SK-N-SH (cell line): ENCODE results near the gene NRCAM. TPM values are rescaled to one million over a fixed set of nuclear protein-coding genes. Genes with fewer than 3 reads are reported as not detected.

Experiments
- CTCF ChIA-PET: fragments of 300-600, 350-600 bp; formaldehyde crosslinking; extraction: SDS; loops from one replicate; lab custom pipeline; 2021; lab: Yijun Ruan, JAX
- POLR2A ChIA-PET: fragments of 350-600 bp; sonication (Branson Sonifier 250); formaldehyde crosslinking; extraction: SDS; loops from one replicate; lab custom pipeline; 2020; ENCODE audit warnings: antibody characterized with exemption, inconsistent platforms; lab: Yijun Ruan, JAX
- DNase-seq: peaks from one replicate; pipeline ENCODE4 v3.0.0; 2012
- H2AFZ ChIP-seq: fragments of 200-600 bp; sonication (generic); 2 replicates; pipeline ENCODE4 v1.8.1; 2016; ENCODE audit warnings: antibody characterized with exemption, mild to moderate bottlenecking, low read depth
- H3F3A ChIP-seq: fragments of 200-600 bp; sonication (generic); replicated peaks from 2 replicates; pipeline ENCODE3; 2016; ENCODE audit warnings: antibody characterized with exemption, mild to moderate bottlenecking; ENCODE audit not compliant: insufficient read depth
- H3K27ac ChIP-seq, 2 experiments: fragments of 200-500 bp in 1 of 2; fragments of 200-600 bp in 1 of 2; sonication (Bioruptor generic) in 1 of 2; sonication (generic), shearing (Covaris generic) in 1 of 2; 2 replicates each; pipeline versions ENCODE4 v1.5.1 to v1.6.1; 2014 to 2016; ENCODE audit warnings: low read depth in 2 of 2, inconsistent platforms in 1 of 2, low read length in 1 of 2, mild to moderate bottlenecking in 1 of 2, mixed read lengths in 1 of 2
- H3K27me3 ChIP-seq: fragments of 200-600 bp; sonication (generic), shearing (Covaris generic); 2 replicates; pipeline ENCODE4 v1.6.1; 2016; ENCODE audit warnings: mixed run types; ENCODE audit not compliant: insufficient read depth
- H3K36me3 ChIP-seq, 2 experiments: fragments of 200-500 bp in 1 of 2; fragments of 200-600 bp in 1 of 2; sonication (Bioruptor generic) in 1 of 2; sonication (generic) in 1 of 2; replicated peaks in 1 of 2; 2 replicates each; pipeline versions ENCODE3 to v1.5.1; 2014 to 2016; ENCODE audit warnings: low read length in 1 of 2, mild to moderate bottlenecking in 1 of 2; ENCODE audit not compliant: insufficient read depth in 2 of 2, control insufficient read depth in 1 of 2
- H3K4me1 ChIP-seq, 2 experiments: fragments of 200-500 bp in 1 of 2; fragments of 200-600 bp in 1 of 2; sonication (Bioruptor generic) in 1 of 2; sonication (generic), shearing (Covaris generic) in 1 of 2; 2 replicates each; pipeline versions ENCODE4 v1.5.1 to v1.6.1; 2014 to 2016; ENCODE audit warnings: low read depth in 1 of 2, low read length in 1 of 2, mixed run types in 1 of 2; ENCODE audit not compliant: insufficient read depth in 2 of 2, control insufficient read depth in 1 of 2
- H3K4me2 ChIP-seq: fragments of 200-600 bp; sonication (generic), shearing (Covaris generic); 2 replicates; pipeline ENCODE4 v1.6.1; 2017; ENCODE audit warnings: mixed run types
- H3K4me3 ChIP-seq, 2 experiments: fragments of 200-500 bp in 1 of 2; fragments of 200-600 bp in 1 of 2; sonication (Bioruptor generic) in 1 of 2; sonication (generic), shearing (Covaris generic) in 1 of 2; 2 replicates each; pipeline versions ENCODE4 v1.5.1 to v1.8.1; 2014 to 2016; ENCODE audit warnings: low read depth in 2 of 2, inconsistent platforms in 1 of 2, low read length in 1 of 2, mild to moderate bottlenecking in 1 of 2, mixed read lengths in 1 of 2, moderate library complexity in 1 of 2
- H3K79me2 ChIP-seq: fragments of 200-600 bp; sonication (generic); 2 replicates; pipeline ENCODE4 v1.8.1; 2017; ENCODE audit warnings: mild to moderate bottlenecking; ENCODE audit not compliant: insufficient read depth
- H3K9ac ChIP-seq: fragments of 200-600 bp; sonication (generic); 2 replicates; pipeline ENCODE4 v1.6.1; 2017; ENCODE audit warnings: mixed run types
- H3K9me2 ChIP-seq: fragments of 200-600 bp; sonication (generic); 2 replicates; pipeline ENCODE4 v1.6.1; 2017; ENCODE audit warnings: mixed run types
- H3K9me3 ChIP-seq: fragments of 200-600 bp; sonication (generic); 2 replicates; pipeline ENCODE4 v1.6.1; 2017; ENCODE audit warnings: mixed run types, mild to moderate bottlenecking, moderate library complexity
- H4K20me1 ChIP-seq: fragments of 200-600 bp; sonication (generic); 2 replicates; pipeline ENCODE4 v1.6.1; 2017; ENCODE audit warnings: mild to moderate bottlenecking, mixed run types; ENCODE audit not compliant: insufficient read depth
- EP300 ChIP-seq, 2 experiments: IDR thresholded peaks; 2 replicates each; pipeline versions ENCODE4 v1.4.0 to v1.6.1; 2012; ENCODE audit warnings: borderline replicate concordance in 1 of 2, low read depth in 1 of 2, low read length in 1 of 2
- FOSL2 ChIP-seq: IDR thresholded peaks from 2 replicates; pipeline ENCODE4 v1.4.0; 2012; ENCODE audit warnings: low read depth, mild to moderate bottlenecking, moderate library complexity, borderline replicate concordance
- FOXJ3 ChIP-seq: sonication (generic); formaldehyde crosslinking; IDR thresholded peaks from 2 replicates; pipeline ENCODE4 v1.5.1; 2020; ENCODE audit warnings: mild to moderate bottlenecking, missing genetic modification reagents
- FOXM1 ChIP-seq: IDR thresholded peaks from 2 replicates; pipeline ENCODE4 v1.4.0; 2012; ENCODE audit warnings: low read depth, mild to moderate bottlenecking
- GABPA ChIP-seq: IDR thresholded peaks from 2 replicates; pipeline ENCODE4 v1.4.0; 2012; ENCODE audit warnings: low read depth, mild to moderate bottlenecking
- GATA2 ChIP-seq: sonication (generic); formaldehyde crosslinking; IDR thresholded peaks from 2 replicates; pipeline ENCODE4 v1.5.0; 2020; ENCODE audit warnings: mild to moderate bottlenecking, missing genetic modification reagents
- JUND ChIP-seq: IDR thresholded peaks from 2 replicates; pipeline ENCODE4 v1.4.0; 2012
- NFIC ChIP-seq: IDR thresholded peaks from 2 replicates; pipeline ENCODE4 v1.4.0; 2012; ENCODE audit warnings: borderline replicate concordance
- POLR2AphosphoS5 ChIP-seq: IDR thresholded peaks from 2 replicates; pipeline ENCODE4 v1.6.1; 2012; ENCODE audit warnings: low read depth, low read length
- RAD21 ChIP-seq: IDR thresholded peaks from 2 replicates; pipeline ENCODE4 v1.6.1; 2012; ENCODE audit warnings: mild to moderate bottlenecking, low read length
- RCOR1 ChIP-seq: fragments of 150-350 bp; IDR thresholded peaks from 2 replicates; pipeline ENCODE4 v1.6.1; 2017; ENCODE audit warnings: antibody characterized with exemption, low read length
- SMC3 ChIP-seq: IDR thresholded peaks from 2 replicates; pipeline ENCODE4 v1.6.1; 2012; ENCODE audit warnings: low read depth, low read length, improper control_type of control experiment
- TAF1 ChIP-seq: IDR thresholded peaks from 2 replicates; pipeline ENCODE4 v1.6.1; 2012; ENCODE audit warnings: low read depth, mild to moderate bottlenecking, low read length, moderate library complexity, borderline replicate concordance
- TEAD4 ChIP-seq: IDR thresholded peaks from 2 replicates; pipeline ENCODE4 v1.4.0; 2012; ENCODE audit warnings: mild to moderate bottlenecking, borderline replicate concordance; ENCODE audit not compliant: insufficient read depth
- WGBS: methylation state at CpG from one replicate; pipeline ENCODE4 v1.1.6; 2017; ENCODE audit warnings: low lambda C conversion rate; 5-methylcytosine and 5-hydroxymethylcytosine counted together
- polyA plus RNA-seq, 3 experiments: library from polyadenylated mRNA; depleted of rRNA; stranded (reverse); fragments of >200 nt; gene quantifications; 2 replicates each; pipeline ENCODE4 v1.2.3, GENCODE V29; 2012
- TF ChIP-seq, protein P1 (sequence below): IDR thresholded peaks from 2 replicates; pipeline ENCODE4; 2012
- TF ChIP-seq, protein P2 (sequence below): IDR thresholded peaks from 2 replicates; pipeline ENCODE4 v1.4.0; 2012; ENCODE audit warnings: low read depth, borderline replicate concordance
- TF ChIP-seq, protein P3 (sequence below): IDR thresholded peaks from 2 replicates; pipeline ENCODE4 v1.6.1; 2012; ENCODE audit warnings: mild to moderate bottlenecking, low read depth, low read length, moderate library complexity
- TF ChIP-seq, protein P4 (sequence below): fragments of 200-600 bp; sonication (generic); IDR thresholded peaks from 2 replicates; pipeline ENCODE4 v1.6.1; 2017; ENCODE audit warnings: antibody characterized with exemption, mild to moderate bottlenecking, moderate library complexity

The NRCAM gene
- polyA plus RNA-seq, 1 of the 3 experiments (the other 2 are of a cell fraction): 1.1 TPM

DNA sequence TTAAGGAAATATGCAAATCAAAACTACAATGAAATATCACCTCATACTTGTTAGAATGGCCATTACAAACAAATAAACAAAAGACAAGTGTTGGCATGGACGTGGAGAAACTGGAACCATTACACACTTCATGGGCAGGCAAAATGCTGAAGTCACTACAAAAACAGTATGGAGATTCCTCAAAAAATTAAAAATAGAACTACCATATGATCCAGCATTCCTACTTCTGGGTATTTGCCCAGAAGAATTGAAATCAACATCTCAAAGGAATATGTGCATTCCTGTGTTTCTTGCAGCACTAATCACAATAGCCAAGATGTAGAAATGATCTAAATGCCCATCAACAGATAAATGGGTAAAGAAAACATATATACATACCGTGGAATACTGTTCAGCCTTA lies 83.6 kb downstream of the NRCAM start:
- TF ChIP-seq, protein P1, sequence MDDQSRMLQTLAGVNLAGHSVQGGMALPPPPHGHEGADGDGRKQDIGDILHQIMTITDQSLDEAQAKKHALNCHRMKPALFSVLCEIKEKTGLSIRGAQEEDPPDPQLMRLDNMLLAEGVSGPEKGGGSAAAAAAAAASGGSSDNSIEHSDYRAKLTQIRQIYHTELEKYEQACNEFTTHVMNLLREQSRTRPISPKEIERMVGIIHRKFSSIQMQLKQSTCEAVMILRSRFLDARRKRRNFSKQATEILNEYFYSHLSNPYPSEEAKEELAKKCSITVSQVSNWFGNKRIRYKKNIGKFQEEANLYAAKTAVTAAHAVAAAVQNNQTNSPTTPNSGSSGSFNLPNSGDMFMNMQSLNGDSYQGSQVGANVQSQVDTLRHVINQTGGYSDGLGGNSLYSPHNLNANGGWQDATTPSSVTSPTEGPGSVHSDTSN: no peak
- TF ChIP-seq SMC3 (no peak), GABPA (no peak), FOSL2 (no peak), FOXJ3 (CRISPR knock-in tag) (no peak), RCOR1 (no peak), GATA2 (no peak), FOXM1 (no peak), TAF1 (no peak)
- DNase-seq: no peak
- Histone ChIP-seq H3K27ac (no peak overlapping the region), H3K27me3 (no peaks in the 10 kb centered on the region), H3K79me2 (no peaks in the 10 kb centered on the region), H3K4me1 (peaks cover 0 to 10% of the 10 kb centered on the region in 2 experiments; a peak in 2 of 4 replicates), H3K9ac (no peak overlapping the region), H3K9me3 (no peaks in the 10 kb centered on the region), H3F3A (no peaks in the 10 kb centered on the region), H3K36me3 (peaks cover 0 to 2% of the 10 kb centered on the region in 2 experiments), H3K9me2 (no peaks in the 10 kb centered on the region), H2AFZ (no peak overlapping the region), H4K20me1 (no peaks in the 10 kb centered on the region), H3K4me3 (no peak overlapping the region), H3K4me2 (no peak overlapping the region)
- 30% methylated on average over 2 of the region's 2 CpGs for WGBS
- POLR2A ChIA-PET: interaction anchor here (0.6 kb wide), 1 partner anchor 201 kb away, joined by 3 read pairs; no protein-coding TSS in a partner anchor
- CTCF ChIA-PET: no interaction called here

DNA sequence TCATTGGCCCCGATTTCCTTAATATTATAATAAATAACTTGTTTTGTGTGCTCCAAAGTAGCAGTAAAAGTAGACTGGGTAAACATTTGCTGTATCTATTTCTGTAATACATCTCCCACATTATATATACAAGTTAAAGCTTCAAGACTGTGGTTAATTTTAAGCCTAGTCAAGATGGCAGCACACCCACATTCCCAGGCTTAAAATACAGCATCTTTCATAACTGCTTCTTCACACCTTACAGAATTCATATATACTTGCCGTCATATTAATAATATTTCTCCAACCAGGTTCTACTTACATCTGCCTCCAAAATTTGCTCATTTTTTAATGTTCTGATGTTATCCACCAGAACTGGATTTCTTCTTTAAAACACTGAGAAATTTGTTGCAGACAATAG lies 85.6 kb downstream of the NRCAM start:
- no peak overlapping the region for H2AFZ ChIP-seq
- H3K27me3 ChIP-seq: no peaks in the 10 kb centered on the region
- H3K4me1 ChIP-seq: peaks cover 0 to 12% of the 10 kb centered on the region in 2 experiments; a peak in 2 of 4 replicates
- no peaks in the 10 kb centered on the region for H3K9me2 ChIP-seq
- H3K27ac ChIP-seq: no peak overlapping the region
- no peaks in the 10 kb centered on the region for H3K9me3 ChIP-seq
- H3K9ac ChIP-seq: no peak overlapping the region
- CTCF ChIA-PET: no interaction called here
- no peaks in the 10 kb centered on the region for H3F3A ChIP-seq
- no peak for DNase-seq
- no peaks in the 10 kb centered on the region for H3K79me2 ChIP-seq
- H3K36me3 ChIP-seq: peaks cover 0 to 2% of the 10 kb centered on the region in 2 experiments
- 73% methylated on average over 2 of the region's 2 CpGs for WGBS
- POLR2A ChIA-PET: no interaction called here
- no peak overlapping the region for H3K4me2 ChIP-seq
- no peak overlapping the region for H3K4me3 ChIP-seq
- no peaks in the 10 kb centered on the region for H4K20me1 ChIP-seq
- TF ChIP-seq RCOR1 (no peak), FOSL2 (no peak), JUND (no peak), FOXJ3 (CRISPR knock-in tag) (no peak), RAD21 (no peak), NFIC (no peak), GATA2 (no peak), POLR2AphosphoS5 (no peak), TEAD4 (no peak), EP300 (IDR thresholded peaks at IDR 0.05; ENCODE audit: borderline replicate concordance in 1 of 2, low read depth in 1 of 2, low read length in 1 of 2) (no peak), TAF1 (no peak)
- TF ChIP-seq, protein P2, sequence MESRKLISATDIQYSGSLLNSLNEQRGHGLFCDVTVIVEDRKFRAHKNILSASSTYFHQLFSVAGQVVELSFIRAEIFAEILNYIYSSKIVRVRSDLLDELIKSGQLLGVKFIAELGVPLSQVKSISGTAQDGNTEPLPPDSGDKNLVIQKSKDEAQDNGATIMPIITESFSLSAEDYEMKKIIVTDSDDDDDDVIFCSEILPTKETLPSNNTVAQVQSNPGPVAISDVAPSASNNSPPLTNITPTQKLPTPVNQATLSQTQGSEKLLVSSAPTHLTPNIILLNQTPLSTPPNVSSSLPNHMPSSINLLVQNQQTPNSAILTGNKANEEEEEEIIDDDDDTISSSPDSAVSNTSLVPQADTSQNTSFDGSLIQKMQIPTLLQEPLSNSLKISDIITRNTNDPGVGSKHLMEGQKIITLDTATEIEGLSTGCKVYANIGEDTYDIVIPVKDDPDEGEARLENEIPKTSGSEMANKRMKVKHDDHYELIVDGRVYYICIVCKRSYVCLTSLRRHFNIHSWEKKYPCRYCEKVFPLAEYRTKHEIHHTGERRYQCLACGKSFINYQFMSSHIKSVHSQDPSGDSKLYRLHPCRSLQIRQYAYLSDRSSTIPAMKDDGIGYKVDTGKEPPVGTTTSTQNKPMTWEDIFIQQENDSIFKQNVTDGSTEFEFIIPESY: no peak
- TF ChIP-seq, protein P1: no peak
- TF ChIP-seq, protein P3, sequence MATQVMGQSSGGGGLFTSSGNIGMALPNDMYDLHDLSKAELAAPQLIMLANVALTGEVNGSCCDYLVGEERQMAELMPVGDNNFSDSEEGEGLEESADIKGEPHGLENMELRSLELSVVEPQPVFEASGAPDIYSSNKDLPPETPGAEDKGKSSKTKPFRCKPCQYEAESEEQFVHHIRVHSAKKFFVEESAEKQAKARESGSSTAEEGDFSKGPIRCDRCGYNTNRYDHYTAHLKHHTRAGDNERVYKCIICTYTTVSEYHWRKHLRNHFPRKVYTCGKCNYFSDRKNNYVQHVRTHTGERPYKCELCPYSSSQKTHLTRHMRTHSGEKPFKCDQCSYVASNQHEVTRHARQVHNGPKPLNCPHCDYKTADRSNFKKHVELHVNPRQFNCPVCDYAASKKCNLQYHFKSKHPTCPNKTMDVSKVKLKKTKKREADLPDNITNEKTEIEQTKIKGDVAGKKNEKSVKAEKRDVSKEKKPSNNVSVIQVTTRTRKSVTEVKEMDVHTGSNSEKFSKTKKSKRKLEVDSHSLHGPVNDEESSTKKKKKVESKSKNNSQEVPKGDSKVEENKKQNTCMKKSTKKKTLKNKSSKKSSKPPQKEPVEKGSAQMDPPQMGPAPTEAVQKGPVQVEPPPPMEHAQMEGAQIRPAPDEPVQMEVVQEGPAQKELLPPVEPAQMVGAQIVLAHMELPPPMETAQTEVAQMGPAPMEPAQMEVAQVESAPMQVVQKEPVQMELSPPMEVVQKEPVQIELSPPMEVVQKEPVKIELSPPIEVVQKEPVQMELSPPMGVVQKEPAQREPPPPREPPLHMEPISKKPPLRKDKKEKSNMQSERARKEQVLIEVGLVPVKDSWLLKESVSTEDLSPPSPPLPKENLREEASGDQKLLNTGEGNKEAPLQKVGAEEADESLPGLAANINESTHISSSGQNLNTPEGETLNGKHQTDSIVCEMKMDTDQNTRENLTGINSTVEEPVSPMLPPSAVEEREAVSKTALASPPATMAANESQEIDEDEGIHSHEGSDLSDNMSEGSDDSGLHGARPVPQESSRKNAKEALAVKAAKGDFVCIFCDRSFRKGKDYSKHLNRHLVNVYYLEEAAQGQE: no peak
- TF ChIP-seq, protein P4, sequence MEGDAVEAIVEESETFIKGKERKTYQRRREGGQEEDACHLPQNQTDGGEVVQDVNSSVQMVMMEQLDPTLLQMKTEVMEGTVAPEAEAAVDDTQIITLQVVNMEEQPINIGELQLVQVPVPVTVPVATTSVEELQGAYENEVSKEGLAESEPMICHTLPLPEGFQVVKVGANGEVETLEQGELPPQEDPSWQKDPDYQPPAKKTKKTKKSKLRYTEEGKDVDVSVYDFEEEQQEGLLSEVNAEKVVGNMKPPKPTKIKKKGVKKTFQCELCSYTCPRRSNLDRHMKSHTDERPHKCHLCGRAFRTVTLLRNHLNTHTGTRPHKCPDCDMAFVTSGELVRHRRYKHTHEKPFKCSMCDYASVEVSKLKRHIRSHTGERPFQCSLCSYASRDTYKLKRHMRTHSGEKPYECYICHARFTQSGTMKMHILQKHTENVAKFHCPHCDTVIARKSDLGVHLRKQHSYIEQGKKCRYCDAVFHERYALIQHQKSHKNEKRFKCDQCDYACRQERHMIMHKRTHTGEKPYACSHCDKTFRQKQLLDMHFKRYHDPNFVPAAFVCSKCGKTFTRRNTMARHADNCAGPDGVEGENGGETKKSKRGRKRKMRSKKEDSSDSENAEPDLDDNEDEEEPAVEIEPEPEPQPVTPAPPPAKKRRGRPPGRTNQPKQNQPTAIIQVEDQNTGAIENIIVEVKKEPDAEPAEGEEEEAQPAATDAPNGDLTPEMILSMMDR: no peak
